OCI-LY1 (cell line): ENCODE measurements around the gene SAFB.

Experiments used
- H2AFZ ChIP-seq: fragments of 200-600 bp; sonication (generic), shearing (Covaris generic); 2 replicates; pipeline ENCODE4 v1.6.0; 2014; ENCODE audit warnings: antibody characterized with exemption, mild to moderate bottlenecking, low read length
- H3F3A ChIP-seq: fragments of 200-600 bp; sonication (generic), shearing (Covaris generic); 2 replicates; pipeline ENCODE4 v1.6.0; 2014; ENCODE audit warnings: mild to moderate bottlenecking, antibody characterized with exemption, low read length, moderate library complexity; ENCODE audit not compliant: insufficient read depth
- H3K27ac ChIP-seq: fragments of 200-600 bp; sonication (generic); 2 replicates; pipeline ENCODE4 v1.5.1; 2014; ENCODE audit warnings: low read length, mixed run types, mild to moderate bottlenecking, low read depth; ENCODE audit not compliant: poor library complexity, severe bottlenecking
- H3K27me3 ChIP-seq: fragments of 200-600 bp; sonication (generic); 2 replicates; pipeline ENCODE4 v1.6.0; 2014; ENCODE audit warnings: antibody characterized with exemption, mild to moderate bottlenecking, low read length, moderate library complexity; ENCODE audit not compliant: insufficient read depth
- H3K36me3 ChIP-seq: fragments of 200-600 bp; sonication (generic); 2 replicates; pipeline ENCODE4 v1.6.1; 2014; ENCODE audit warnings: mild to moderate bottlenecking, antibody characterized with exemption, low read length, moderate library complexity, mixed read lengths; ENCODE audit not compliant: insufficient read depth
- H3K4me1 ChIP-seq: fragments of 200-600 bp; sonication (generic); 2 replicates; pipeline ENCODE4 v1.5.1; 2014; ENCODE audit warnings: mild to moderate bottlenecking, low read length, moderate library complexity; ENCODE audit not compliant: insufficient read depth, severe bottlenecking
- H3K4me2 ChIP-seq: fragments of 200-600 bp; sonication (generic), shearing (Covaris generic); 2 replicates; pipeline ENCODE4 v1.6.1; 2014; ENCODE audit warnings: low read length
- H3K4me3 ChIP-seq: fragments of 200-600 bp; sonication (generic); 2 replicates; pipeline ENCODE4 v1.5.1; 2014; ENCODE audit warnings: low read length, low read depth, mild to moderate bottlenecking, mixed read lengths; ENCODE audit not compliant: poor library complexity, severe bottlenecking
- H3K79me2 ChIP-seq: fragments of 200-600 bp; shearing (Covaris generic); 2 replicates; pipeline ENCODE4 v1.6.1; 2016; ENCODE audit warnings: mixed run types, low read length, mixed read lengths; ENCODE audit not compliant: insufficient read depth
- H3K9ac ChIP-seq: fragments of 200-600 bp; sonication (generic), shearing (Covaris generic); 2 replicates; pipeline ENCODE4 v1.6.1; 2014; ENCODE audit warnings: mild to moderate bottlenecking, low read length, mixed read lengths
- H3K9me2 ChIP-seq: fragments of 200-600 bp; sonication (generic), shearing (Covaris generic); 2 replicates; pipeline ENCODE4 v1.6.1; 2014; ENCODE audit warnings: low read depth, mild to moderate bottlenecking, low read length, mixed read lengths
- H3K9me3 ChIP-seq: fragments of 200-600 bp; shearing (Covaris generic); 2 replicates; pipeline ENCODE4 v1.6.1; 2014; ENCODE audit warnings: low read length, mixed read lengths
- H4K20me1 ChIP-seq: fragments of 200-600 bp; sonication (generic), shearing (Covaris generic); 2 replicates; pipeline ENCODE4 v1.6.0; 2016; ENCODE audit warnings: mild to moderate bottlenecking, low read length; ENCODE audit not compliant: insufficient read depth
- EZH2 ChIP-seq: fragments of 200-600 bp; sonication (generic), shearing (Covaris generic); IDR thresholded peaks from 2 replicates; pipeline ENCODE4 v1.8.0; 2017; ENCODE audit warnings: borderline replicate concordance, mixed run types, mild to moderate bottlenecking, antibody characterized with exemption, low read length, moderate library complexity, mixed read lengths
- TF ChIP-seq, protein P1 (sequence below): fragments of 200-600 bp; sonication (generic), shearing (Covaris generic); IDR thresholded peaks from 2 replicates; pipeline ENCODE4 v1.5.1; 2017; ENCODE audit warnings: mild to moderate bottlenecking, antibody characterized with exemption, low read length, moderate library complexity, mixed read lengths

Gene SAFB

DNA sequence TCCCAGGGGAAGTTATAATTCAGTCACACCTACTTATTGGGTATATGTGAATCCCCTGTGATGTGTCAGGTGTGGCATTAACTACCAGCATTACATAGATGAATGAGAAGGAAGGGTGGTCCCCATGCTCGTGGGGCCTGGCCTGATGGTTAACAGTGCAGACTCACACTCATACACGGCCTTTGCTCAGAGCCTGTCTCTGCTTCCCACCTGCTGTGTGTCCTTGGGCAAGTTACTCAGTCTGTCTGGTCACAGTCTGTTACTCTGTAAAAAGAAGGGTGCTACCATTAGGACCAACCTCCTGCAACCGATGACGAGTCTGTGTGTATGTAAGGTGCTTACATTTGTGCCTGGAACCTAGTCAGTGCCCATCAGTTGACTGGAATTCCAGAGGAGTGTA lies 23.8 kb downstream of the SAFB start:
- Histone ChIP-seq H3K36me3 (peaks cover 92% of the 10 kb centered on the region), H3K9me2 (no peaks in the 10 kb centered on the region), H2AFZ (no peak overlapping the region), H3K4me1 (no peaks in the 10 kb centered on the region), H3K4me3 (no peak overlapping the region), H3K27me3 (no peaks in the 10 kb centered on the region), H3K9me3 (no peaks in the 10 kb centered on the region), H3K79me2 (peaks cover 22% of the 10 kb centered on the region), H3K4me2 (no peak overlapping the region), H3K9ac (no peak overlapping the region), H3F3A (no peaks in the 10 kb centered on the region), H3K27ac (no peak overlapping the region), H4K20me1 (no peaks in the 10 kb centered on the region)
- TF ChIP-seq EZH2 = no peak
- TF ChIP-seq, protein P1, sequence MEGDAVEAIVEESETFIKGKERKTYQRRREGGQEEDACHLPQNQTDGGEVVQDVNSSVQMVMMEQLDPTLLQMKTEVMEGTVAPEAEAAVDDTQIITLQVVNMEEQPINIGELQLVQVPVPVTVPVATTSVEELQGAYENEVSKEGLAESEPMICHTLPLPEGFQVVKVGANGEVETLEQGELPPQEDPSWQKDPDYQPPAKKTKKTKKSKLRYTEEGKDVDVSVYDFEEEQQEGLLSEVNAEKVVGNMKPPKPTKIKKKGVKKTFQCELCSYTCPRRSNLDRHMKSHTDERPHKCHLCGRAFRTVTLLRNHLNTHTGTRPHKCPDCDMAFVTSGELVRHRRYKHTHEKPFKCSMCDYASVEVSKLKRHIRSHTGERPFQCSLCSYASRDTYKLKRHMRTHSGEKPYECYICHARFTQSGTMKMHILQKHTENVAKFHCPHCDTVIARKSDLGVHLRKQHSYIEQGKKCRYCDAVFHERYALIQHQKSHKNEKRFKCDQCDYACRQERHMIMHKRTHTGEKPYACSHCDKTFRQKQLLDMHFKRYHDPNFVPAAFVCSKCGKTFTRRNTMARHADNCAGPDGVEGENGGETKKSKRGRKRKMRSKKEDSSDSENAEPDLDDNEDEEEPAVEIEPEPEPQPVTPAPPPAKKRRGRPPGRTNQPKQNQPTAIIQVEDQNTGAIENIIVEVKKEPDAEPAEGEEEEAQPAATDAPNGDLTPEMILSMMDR = no peak

- no peak overlapping the region for H3K9ac ChIP-seq
- H3K4me1 ChIP-seq = no peaks in the 10 kb centered on the region
- no peaks in the 10 kb centered on the region for H3K27me3 ChIP-seq
- no peaks in the 10 kb centered on the region for H3K9me3 ChIP-seq
- H3F3A ChIP-seq = no peaks in the 10 kb centered on the region
- TF ChIP-seq, protein P1 = no peak
- TF ChIP-seq EZH2 = no peak
- H3K4me2 ChIP-seq = no peak overlapping the region
- H3K27ac ChIP-seq = no peak overlapping the region
- H3K4me3 ChIP-seq = no peak overlapping the region
- peaks cover 93% of the 10 kb centered on the region for H3K36me3 ChIP-seq
- H3K9me2 ChIP-seq = no peaks in the 10 kb centered on the region
- H3K79me2 ChIP-seq = peaks cover 7% of the 10 kb centered on the region; the same call in 1 of the 2 replicates
- no peaks in the 10 kb centered on the region for H4K20me1 ChIP-seq
- no peak overlapping the region for H2AFZ ChIP-seq
Measured at GRCh38 chr19:5648464-5648863, 25.6 kb downstream of the SAFB start.

- no peaks in the 10 kb centered on the region for H3K9me2 ChIP-seq
- H3K4me3 ChIP-seq = no peak overlapping the region
- H4K20me1 ChIP-seq = no peaks in the 10 kb centered on the region
- no peaks in the 10 kb centered on the region for H3K9me3 ChIP-seq
- H3F3A ChIP-seq = no peaks in the 10 kb centered on the region
- no peak for TF ChIP-seq EZH2
- TF ChIP-seq, protein P1 = no peak
- no peak overlapping the region for H2AFZ ChIP-seq
- H3K27me3 ChIP-seq = no peaks in the 10 kb centered on the region
- H3K4me1 ChIP-seq = no peaks in the 10 kb centered on the region
- no peak overlapping the region for H3K9ac ChIP-seq
- H3K79me2 ChIP-seq = no peaks in the 10 kb centered on the region
- no peak overlapping the region for H3K4me2 ChIP-seq
- peaks cover 92% of the 10 kb centered on the region for H3K36me3 ChIP-seq
- H3K27ac ChIP-seq = no peak overlapping the region
Measured at GRCh38 chr19:5651361-5651760, 28.5 kb downstream of the SAFB start.
